ENCODE data around the gene CLIP2.

The CLIP2 gene

DNA sequence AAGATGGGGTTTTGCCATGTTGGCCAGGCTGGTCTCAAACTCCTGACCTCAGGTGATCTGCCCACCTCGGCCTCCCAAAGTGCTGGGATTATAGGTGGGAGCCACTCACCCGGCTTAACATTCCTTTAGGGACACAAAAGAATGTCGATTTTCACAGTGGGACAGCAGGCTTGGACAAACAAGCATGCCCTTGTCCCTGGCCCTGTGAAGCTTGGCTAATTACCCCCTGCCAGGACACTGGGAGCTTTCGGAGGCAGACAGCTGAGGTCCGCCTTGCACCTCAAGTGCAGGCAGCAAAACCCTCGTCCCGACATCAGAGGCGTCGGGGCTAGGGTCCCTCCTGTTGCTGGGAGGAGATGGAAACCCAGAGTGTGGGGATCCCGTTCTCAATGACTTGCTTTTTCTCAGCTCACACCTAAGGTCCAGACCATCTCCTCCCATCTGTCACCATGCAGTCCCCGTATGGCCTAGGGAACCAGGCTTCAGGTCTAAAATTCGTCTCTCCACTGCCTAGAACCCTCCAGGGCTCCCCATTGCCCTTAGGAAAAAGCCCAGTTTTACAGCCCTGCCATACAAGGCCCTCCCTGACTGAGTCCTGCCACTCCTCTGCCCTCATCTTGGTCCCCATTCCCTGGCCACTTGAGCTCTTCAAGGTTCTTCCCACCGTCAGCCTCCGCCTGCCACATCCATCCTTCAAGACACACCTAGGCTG, 6.3 kb upstream of the CLIP2 start:
- no peak overlapping the region for H3K4me3 ChIP-seq (ENCODE audit: low read depth in 1 of 2, low read length in 2 of 2)
- no peaks in the 10 kb centered on the region for H3K36me3 ChIP-seq (ENCODE audit: insufficient read depth, low read length)
- no peak for ATAC-seq (ENCODE audit: insufficient read depth, low read depth)
- no peaks in the 10 kb centered on the region for H4K20me1 ChIP-seq (ENCODE audit: insufficient read depth, low read length)
- no peak overlapping the region for H2AFZ ChIP-seq (ENCODE audit: low read depth, low read length)
- no peak for DNase-seq
- H3K27me3 ChIP-seq (ENCODE audit: insufficient read depth, low read length, poor library complexity), result no peaks in the 10 kb centered on the region
- TF ChIP-seq, protein P1, sequence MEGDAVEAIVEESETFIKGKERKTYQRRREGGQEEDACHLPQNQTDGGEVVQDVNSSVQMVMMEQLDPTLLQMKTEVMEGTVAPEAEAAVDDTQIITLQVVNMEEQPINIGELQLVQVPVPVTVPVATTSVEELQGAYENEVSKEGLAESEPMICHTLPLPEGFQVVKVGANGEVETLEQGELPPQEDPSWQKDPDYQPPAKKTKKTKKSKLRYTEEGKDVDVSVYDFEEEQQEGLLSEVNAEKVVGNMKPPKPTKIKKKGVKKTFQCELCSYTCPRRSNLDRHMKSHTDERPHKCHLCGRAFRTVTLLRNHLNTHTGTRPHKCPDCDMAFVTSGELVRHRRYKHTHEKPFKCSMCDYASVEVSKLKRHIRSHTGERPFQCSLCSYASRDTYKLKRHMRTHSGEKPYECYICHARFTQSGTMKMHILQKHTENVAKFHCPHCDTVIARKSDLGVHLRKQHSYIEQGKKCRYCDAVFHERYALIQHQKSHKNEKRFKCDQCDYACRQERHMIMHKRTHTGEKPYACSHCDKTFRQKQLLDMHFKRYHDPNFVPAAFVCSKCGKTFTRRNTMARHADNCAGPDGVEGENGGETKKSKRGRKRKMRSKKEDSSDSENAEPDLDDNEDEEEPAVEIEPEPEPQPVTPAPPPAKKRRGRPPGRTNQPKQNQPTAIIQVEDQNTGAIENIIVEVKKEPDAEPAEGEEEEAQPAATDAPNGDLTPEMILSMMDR (IDR thresholded peaks at IDR 0.05; ENCODE audit: borderline replicate concordance, extremely low read depth, low read length, poor library complexity, severe bottlenecking), result no peak
- TF ChIP-seq EZH2 (IDR thresholded peaks at IDR 0.05; ENCODE audit: borderline replicate concordance, low read depth, low read length, severe bottlenecking), result no peak
- H3K9ac ChIP-seq (ENCODE audit: low read depth, low read length), result no peak overlapping the region
- H3K27ac ChIP-seq (ENCODE audit: low read length), result no peak overlapping the region
- H3K79me2 ChIP-seq (ENCODE audit: insufficient read depth, low read length), result no peaks in the 10 kb centered on the region
- H3K4me1 ChIP-seq (ENCODE audit: insufficient read depth, low read length), result no peaks in the 10 kb centered on the region
- no peak overlapping the region for H3K4me2 ChIP-seq (ENCODE audit: insufficient read depth, low read length)
- H3K9me3 ChIP-seq (ENCODE audit: insufficient read depth, low read length, severe bottlenecking), result no peaks in the 10 kb centered on the region

DNA sequence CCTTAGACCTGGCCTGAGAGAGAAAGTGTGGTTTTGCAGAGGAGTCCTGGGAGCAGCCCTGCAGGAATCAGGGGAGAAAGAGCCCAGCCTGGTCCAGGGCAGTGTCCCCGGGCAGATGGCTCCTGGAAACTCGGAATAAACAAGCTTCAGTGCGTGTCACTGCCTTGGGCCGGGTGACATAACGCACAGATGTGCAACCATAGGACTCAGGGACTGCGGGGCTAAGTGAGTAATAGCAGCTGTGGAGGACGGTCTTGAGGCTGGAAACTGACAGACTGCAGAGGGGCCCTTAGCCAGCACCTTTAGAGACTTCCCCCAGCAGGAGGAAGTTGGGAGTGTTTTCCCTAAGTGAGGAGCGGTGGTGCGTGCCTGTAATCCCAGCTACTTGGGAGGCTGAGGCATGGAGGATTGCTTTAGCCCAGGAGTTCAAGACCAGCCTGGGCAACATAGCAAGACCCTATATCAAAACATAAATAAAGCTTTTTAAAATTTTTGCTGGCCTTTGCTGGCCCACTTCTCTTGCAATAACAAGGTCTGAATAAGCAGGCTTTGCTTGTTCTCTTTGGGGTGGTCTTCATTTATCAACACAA, 5.3 kb upstream of the CLIP2 start:
- Histone ChIP-seq H3K4me3 (ENCODE audit: low read depth in 1 of 2, low read length in 2 of 2) (no peak overlapping the region), H4K20me1 (ENCODE audit: insufficient read depth, low read length) (no peaks in the 10 kb centered on the region), H3K79me2 (ENCODE audit: insufficient read depth, low read length) (no peaks in the 10 kb centered on the region), H2AFZ (ENCODE audit: low read depth, low read length) (no peak overlapping the region), H3K36me3 (ENCODE audit: insufficient read depth, low read length) (no peaks in the 10 kb centered on the region), H3K4me2 (ENCODE audit: insufficient read depth, low read length) (no peak overlapping the region), H3K9me3 (ENCODE audit: insufficient read depth, low read length, severe bottlenecking) (no peaks in the 10 kb centered on the region), H3K27me3 (ENCODE audit: insufficient read depth, low read length, poor library complexity) (no peaks in the 10 kb centered on the region), H3K4me1 (ENCODE audit: insufficient read depth, low read length) (peaks cover 9% of the 10 kb centered on the region), H3K9ac (ENCODE audit: low read depth, low read length) (no peak overlapping the region), H3K27ac (ENCODE audit: low read length) (no peak overlapping the region)
- ATAC-seq (ENCODE audit: insufficient read depth, low read depth) (no peak), DNase-seq (no peak)
- TF ChIP-seq, protein P1 (IDR thresholded peaks at IDR 0.05; ENCODE audit: borderline replicate concordance, extremely low read depth, low read length, poor library complexity, severe bottlenecking), result no peak
- TF ChIP-seq EZH2 (IDR thresholded peaks at IDR 0.05; ENCODE audit: borderline replicate concordance, low read depth, low read length, severe bottlenecking), result no peak

DNA sequence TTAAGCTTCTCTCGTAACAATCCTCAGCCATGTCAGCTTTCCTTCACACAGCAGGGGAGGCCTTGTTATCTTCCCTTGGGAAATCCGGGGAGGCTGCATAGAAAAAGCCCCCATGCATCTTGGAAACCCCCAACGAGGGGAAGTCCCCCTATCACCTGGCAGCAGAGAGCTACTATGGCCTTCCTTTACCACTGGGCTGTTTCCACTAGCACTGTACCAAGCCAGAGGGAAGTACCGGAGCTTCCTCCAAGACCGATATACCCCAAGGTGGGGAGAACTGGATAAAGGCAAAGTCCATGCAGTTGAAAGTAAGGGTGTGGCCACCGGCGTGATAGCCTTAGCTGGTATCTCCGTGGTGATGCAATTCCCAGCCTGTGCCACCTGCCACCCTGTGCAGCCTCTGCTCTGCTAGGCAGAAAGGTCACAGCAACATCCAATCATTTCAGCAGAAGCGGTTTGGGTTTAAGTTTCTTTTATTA, 4.4 kb upstream of the CLIP2 start:
- H3K9ac ChIP-seq (ENCODE audit: low read depth, low read length), result no peak overlapping the region
- no peak overlapping the region for H3K27ac ChIP-seq (ENCODE audit: low read length)
- no peak for TF ChIP-seq EZH2 (IDR thresholded peaks at IDR 0.05; ENCODE audit: borderline replicate concordance, low read depth, low read length, severe bottlenecking)
- TF ChIP-seq, protein P1 (IDR thresholded peaks at IDR 0.05; ENCODE audit: borderline replicate concordance, extremely low read depth, low read length, poor library complexity, severe bottlenecking), result no peak
- H2AFZ ChIP-seq (ENCODE audit: low read depth, low read length), result no peak overlapping the region
- no peaks in the 10 kb centered on the region for H3K9me3 ChIP-seq (ENCODE audit: insufficient read depth, low read length, severe bottlenecking)
- H3K4me1 ChIP-seq (ENCODE audit: insufficient read depth, low read length), result peaks cover 12% of the 10 kb centered on the region
- H3K27me3 ChIP-seq (ENCODE audit: insufficient read depth, low read length, poor library complexity), result peaks cover 4% of the 10 kb centered on the region
- no peak overlapping the region for H3K4me3 ChIP-seq (ENCODE audit: low read depth in 1 of 2, low read length in 2 of 2)
- no peaks in the 10 kb centered on the region for H4K20me1 ChIP-seq (ENCODE audit: insufficient read depth, low read length)
- H3K79me2 ChIP-seq (ENCODE audit: insufficient read depth, low read length), result 0 out of 2 replicates have a peak, but pooled peaks cover under 1% of the 10 kb centered on the region
- ATAC-seq (ENCODE audit: insufficient read depth, low read depth) (no peak), DNase-seq (no peak)
- no peak overlapping the region for H3K4me2 ChIP-seq (ENCODE audit: insufficient read depth, low read length)
- no peaks in the 10 kb centered on the region for H3K36me3 ChIP-seq (ENCODE audit: insufficient read depth, low read length)
